Activated naive CD4-positive, alpha-beta T cell treated with anti-CD3 and anti-CD28 coated beads, Interleukin-2, amount 10 ng/mL, durations not matched to agents 7 days and 5 days (primary cell): ENCODE results near the gene DZIP3.
"Not testable (repeated sequence)": the region's sequence is repeated elsewhere in the genome, so short reads cannot be mapped to it uniquely, and the experiment has no call there.

ENCODE experiments used
- CTCF ChIA-PET: fragments of 350-600 bp; sonication (Branson Sonifier 250); formaldehyde crosslinking; loops from one replicate; lab custom pipeline; 2021; ENCODE audit warnings: antibody characterized with exemption; lab: Charles Lee
- DNase-seq: peaks from one replicate; pipeline ENCODE4 v3.0.0-alpha.2; 2020
- H3K27ac Mint-ChIP-seq: one replicate; pipeline ENCODE4 v1.8.0; 2021; ENCODE audit warnings: mild to moderate bottlenecking, moderate library complexity, mixed read lengths
- H3K27me3 Mint-ChIP-seq: one replicate; pipeline ENCODE4 v1.8.0; 2021; ENCODE audit warnings: mild to moderate bottlenecking, mixed read lengths
- H3K36me3 Mint-ChIP-seq: one replicate; pipeline ENCODE4 v1.8.0; 2021; ENCODE audit warnings: mixed read lengths
- H3K4me1 Mint-ChIP-seq: one replicate; pipeline ENCODE4 v1.8.0; 2021; ENCODE audit warnings: mixed read lengths
- H3K4me3 Mint-ChIP-seq: one replicate; pipeline ENCODE4 v1.8.0; 2021; ENCODE audit warnings: mild to moderate bottlenecking, moderate library complexity, mixed read lengths
- H3K9me3 Mint-ChIP-seq: one replicate; pipeline ENCODE4 v1.8.0; 2021; ENCODE audit warnings: mixed read lengths

Gene DZIP3

GRCh38 chr3:108673988-108674661, 84.6 kb downstream of the DZIP3 start:
- Mint-ChIP-seq H3K4me3 (no peak overlapping the region), H3K27ac (no peak overlapping the region), H3K27me3 (no peaks in the 10 kb centered on the region), H3K36me3 (peaks cover 10% of the 10 kb centered on the region), H3K4me1 (peaks cover 4% of the 10 kb centered on the region), H3K9me3 (no peaks in the 10 kb centered on the region)
- DNase-seq, result no peak
- CTCF ChIA-PET, result interaction anchor here (0.8 to 0.9 kb wide), 2 partner anchors 11 to 240 kb away, joined by 3 to 5 read pairs; no protein-coding TSS in a partner anchor

DNA sequence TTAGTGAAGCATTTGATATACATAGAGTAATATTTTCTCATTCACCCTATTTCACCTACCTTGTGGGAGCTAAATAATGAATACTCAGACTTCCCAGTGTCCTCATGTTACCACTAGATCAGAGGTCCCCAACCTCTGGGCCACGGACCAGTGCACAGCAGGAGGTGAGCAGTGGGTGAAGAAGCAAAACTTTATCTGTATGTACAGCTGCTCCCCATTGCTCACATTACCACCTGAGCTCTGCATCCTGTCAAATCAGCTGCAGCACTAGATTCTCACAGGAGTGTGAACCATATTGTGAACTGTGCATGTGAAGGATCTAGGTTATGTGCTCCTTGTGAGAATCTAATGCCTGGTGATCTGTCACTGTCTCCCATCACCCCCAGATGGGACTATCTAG, 88.3 kb downstream of the DZIP3 start:
- no peaks in the 10 kb centered on the region for H3K9me3 Mint-ChIP-seq
- H3K4me3 Mint-ChIP-seq, result no peak overlapping the region
- CTCF ChIA-PET, result no interaction called here
- peaks cover 9% of the 10 kb centered on the region for H3K36me3 Mint-ChIP-seq
- DNase-seq, result no peak
- no peak overlapping the region for H3K27ac Mint-ChIP-seq
- no peaks in the 10 kb centered on the region for H3K27me3 Mint-ChIP-seq
- H3K4me1 Mint-ChIP-seq, result peaks cover 4% of the 10 kb centered on the region

DNA sequence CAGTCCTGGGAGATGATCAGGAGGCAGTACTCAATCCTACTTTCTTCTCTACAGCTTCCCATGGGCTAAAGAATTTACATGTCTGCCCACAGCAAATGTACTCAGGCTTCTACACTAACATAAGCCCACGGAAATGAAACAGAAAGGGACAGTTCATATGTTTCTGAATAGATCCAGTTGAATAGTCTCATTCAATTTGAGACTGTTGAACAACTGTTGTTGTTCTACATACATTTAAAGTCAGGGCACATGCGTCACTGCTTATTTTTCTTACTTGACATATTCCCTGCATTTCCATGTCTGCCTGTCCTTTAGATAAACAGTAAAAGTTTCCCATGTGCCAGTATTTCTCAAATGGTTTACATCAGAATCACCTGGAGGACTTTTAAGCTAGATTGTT, 102.8 kb downstream of the DZIP3 start:
- CTCF ChIA-PET, H3K9me3 Mint-ChIP-seq, H3K4me1 Mint-ChIP-seq, DNase-seq, H3K27me3 Mint-ChIP-seq, H3K27ac Mint-ChIP-seq, H3K4me3 Mint-ChIP-seq: not testable (repeated sequence)
- peaks cover 32% of the 10 kb centered on the region for H3K36me3 Mint-ChIP-seq

GRCh38 chr3:108698461-108698860, 108.9 kb downstream of the DZIP3 start:
- CTCF ChIA-PET, result no interaction called here
- Mint-ChIP-seq H3K36me3 (peaks cover 7% of the 10 kb centered on the region), H3K9me3 (peaks cover 8% of the 10 kb centered on the region), H3K4me3 (no peak overlapping the region), H3K27ac (no peak overlapping the region), H3K4me1 (no peaks in the 10 kb centered on the region), H3K27me3 (peaks cover under 1% of the 10 kb centered on the region)
- no peak for DNase-seq

DNA sequence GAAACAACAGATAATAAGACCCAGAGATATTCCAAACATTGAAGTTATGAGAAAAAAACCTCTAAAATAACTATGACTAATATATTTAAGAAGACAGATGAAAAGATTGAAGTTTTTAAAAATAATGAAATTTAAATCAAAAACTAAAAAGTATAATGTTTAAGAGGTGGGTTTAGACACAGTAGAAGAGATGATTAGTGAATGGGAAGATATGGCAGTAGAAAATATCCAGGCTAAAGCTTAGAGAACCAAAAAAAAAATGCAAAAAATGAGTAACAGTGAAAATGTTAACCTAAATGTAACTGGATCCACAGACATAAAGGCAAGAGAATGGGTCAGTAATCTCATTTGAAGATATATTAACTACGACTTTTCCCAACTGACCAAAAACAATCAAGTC, 115.5 kb downstream of the DZIP3 start:
- H3K4me1 Mint-ChIP-seq, result no peaks in the 10 kb centered on the region
- peaks cover 7% of the 10 kb centered on the region for H3K27me3 Mint-ChIP-seq
- peaks cover 17% of the 10 kb centered on the region for H3K9me3 Mint-ChIP-seq
- H3K4me3 Mint-ChIP-seq, result no peak overlapping the region
- H3K27ac Mint-ChIP-seq, result no peak overlapping the region
- DNase-seq, result no peak
- CTCF ChIA-PET, result no interaction called here
- H3K36me3 Mint-ChIP-seq, result no peaks in the 10 kb centered on the region

DNA sequence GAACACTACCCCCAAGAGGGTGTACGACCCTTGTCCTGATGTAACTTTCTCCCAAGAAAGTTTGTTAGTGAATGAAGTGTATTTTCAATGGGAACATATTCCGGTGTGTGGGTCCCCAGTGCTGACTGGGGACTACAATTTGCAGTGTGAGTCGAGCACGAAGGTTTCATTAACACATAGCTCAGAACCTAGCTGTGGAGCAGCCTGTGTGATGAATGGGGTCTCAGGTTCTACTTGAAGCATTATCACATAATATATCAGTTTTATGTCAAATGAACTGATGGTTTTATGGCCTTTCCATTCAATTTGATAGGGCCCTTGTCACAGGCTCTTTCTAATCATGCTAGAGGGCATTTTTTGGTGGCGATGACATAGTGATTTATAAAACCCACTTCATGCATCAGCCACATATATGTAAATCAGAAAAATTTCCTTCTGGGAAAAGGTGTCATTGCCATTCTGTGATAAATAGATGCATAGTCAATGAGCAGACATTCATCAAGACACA, 123.5 kb downstream of the DZIP3 start:
- H3K4me3 Mint-ChIP-seq, result no peak overlapping the region
- no peak for DNase-seq
- H3K27ac Mint-ChIP-seq, result no peak overlapping the region
- CTCF ChIA-PET, result no interaction called here
- no peaks in the 10 kb centered on the region for H3K9me3 Mint-ChIP-seq
- H3K36me3 Mint-ChIP-seq, result no peaks in the 10 kb centered on the region
- H3K27me3 Mint-ChIP-seq, result peaks cover 7% of the 10 kb centered on the region
- H3K4me1 Mint-ChIP-seq, result no peaks in the 10 kb centered on the region

- no peaks in the 10 kb centered on the region for H3K36me3 Mint-ChIP-seq
- CTCF ChIA-PET, result no interaction called here
- H3K9me3 Mint-ChIP-seq, result no peaks in the 10 kb centered on the region
- H3K4me1 Mint-ChIP-seq, result no peaks in the 10 kb centered on the region
- H3K4me3 Mint-ChIP-seq, result no peak overlapping the region
- no peak overlapping the region for H3K27ac Mint-ChIP-seq
- no peak for DNase-seq
- H3K27me3 Mint-ChIP-seq, result peaks cover 7% of the 10 kb centered on the region
Measured at GRCh38 chr3:108713816-108714215, 124.3 kb downstream of the DZIP3 start.

DNA sequence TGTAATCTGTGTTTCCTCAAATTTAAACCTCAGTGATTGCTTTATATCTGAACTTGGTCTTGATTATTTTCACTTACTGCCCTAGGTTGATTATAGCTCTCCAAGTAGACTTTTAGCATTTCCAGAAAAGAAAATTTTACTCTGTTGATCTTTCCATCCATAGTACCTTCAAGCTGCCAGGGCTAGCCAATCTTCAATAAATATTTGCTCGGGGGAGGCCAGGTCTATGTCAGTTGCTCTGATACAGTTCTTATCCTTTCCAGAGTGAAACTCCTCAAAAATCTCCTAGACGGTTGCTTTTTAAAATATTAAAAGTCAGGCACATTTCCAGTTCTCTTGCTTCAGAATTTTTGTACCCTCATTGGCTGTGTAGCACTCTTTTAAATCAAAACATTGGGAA, 128.9 kb downstream of the DZIP3 start:
- H3K27me3 Mint-ChIP-seq, result peaks cover 7% of the 10 kb centered on the region
- DNase-seq, result no peak
- CTCF ChIA-PET, result no interaction called here
- no peak overlapping the region for H3K27ac Mint-ChIP-seq
- H3K36me3 Mint-ChIP-seq, result no peaks in the 10 kb centered on the region
- H3K4me1 Mint-ChIP-seq, result no peaks in the 10 kb centered on the region
- no peak overlapping the region for H3K4me3 Mint-ChIP-seq
- peaks cover 9% of the 10 kb centered on the region for H3K9me3 Mint-ChIP-seq

GRCh38 chr3:108719178-108719806, 129.8 kb downstream of the DZIP3 start:
- CTCF ChIA-PET, result interaction anchor here (0.6 kb wide), 1 partner anchor 42 kb away, joined by 3 read pairs; no protein-coding TSS in a partner anchor

GRCh38 chr3:108722724-108723123, 133.2 kb downstream of the DZIP3 start:
- CTCF ChIA-PET, result interaction anchor here (0.6 kb wide), 1 partner anchor 34 kb away, joined by 3 read pairs; no protein-coding TSS in a partner anchor
- Mint-ChIP-seq H3K4me1 (no peaks in the 10 kb centered on the region), H3K4me3 (no peak overlapping the region), H3K27me3 (no peaks in the 10 kb centered on the region), H3K27ac (no peak overlapping the region), H3K9me3 (peaks cover 15% of the 10 kb centered on the region), H3K36me3 (no peaks in the 10 kb centered on the region)
- no peak for DNase-seq

More at GRCh38 chr3:108719178-108719806, 129.8 kb downstream of the DZIP3 start:
- H3K4me1 Mint-ChIP-seq, result no peaks in the 10 kb centered on the region
- peaks cover 14% of the 10 kb centered on the region for H3K9me3 Mint-ChIP-seq
- no peak overlapping the region for H3K4me3 Mint-ChIP-seq
- no peaks in the 10 kb centered on the region for H3K36me3 Mint-ChIP-seq
- H3K27me3 Mint-ChIP-seq, result peaks cover 7% of the 10 kb centered on the region
- no peak for DNase-seq
- no peak overlapping the region for H3K27ac Mint-ChIP-seq

DNA sequence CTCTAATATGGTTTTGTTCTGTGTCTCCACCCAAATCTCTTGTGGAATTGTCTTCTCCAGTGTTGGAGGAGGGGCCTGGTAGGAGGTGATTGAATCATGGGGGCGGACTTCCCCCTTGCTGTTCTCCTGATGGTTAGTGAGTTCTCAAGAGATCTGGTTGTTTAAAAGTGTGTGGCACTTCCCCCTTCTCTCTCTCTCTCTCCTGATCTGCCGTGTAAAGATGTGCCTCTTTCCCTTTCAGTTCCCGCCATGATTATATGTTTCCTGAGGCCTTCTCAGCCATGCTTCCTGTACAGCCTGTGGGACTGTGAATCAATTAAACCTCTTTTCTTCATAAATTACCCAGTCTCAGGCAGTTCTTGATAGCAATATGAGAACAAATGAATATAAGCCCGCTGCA, 134.6 kb downstream of the DZIP3 start:
- Mint-ChIP-seq H3K9me3 (peaks cover 15% of the 10 kb centered on the region), H3K36me3 (no peaks in the 10 kb centered on the region), H3K27ac (no peak overlapping the region), H3K4me1 (no peaks in the 10 kb centered on the region), H3K4me3 (no peak overlapping the region), H3K27me3 (no peaks in the 10 kb centered on the region)
- CTCF ChIA-PET, result no interaction called here
- no peak for DNase-seq

GRCh38 chr3:108728105-108728504, 138.6 kb downstream of the DZIP3 start:
- no peak overlapping the region for H3K27ac Mint-ChIP-seq

DNA sequence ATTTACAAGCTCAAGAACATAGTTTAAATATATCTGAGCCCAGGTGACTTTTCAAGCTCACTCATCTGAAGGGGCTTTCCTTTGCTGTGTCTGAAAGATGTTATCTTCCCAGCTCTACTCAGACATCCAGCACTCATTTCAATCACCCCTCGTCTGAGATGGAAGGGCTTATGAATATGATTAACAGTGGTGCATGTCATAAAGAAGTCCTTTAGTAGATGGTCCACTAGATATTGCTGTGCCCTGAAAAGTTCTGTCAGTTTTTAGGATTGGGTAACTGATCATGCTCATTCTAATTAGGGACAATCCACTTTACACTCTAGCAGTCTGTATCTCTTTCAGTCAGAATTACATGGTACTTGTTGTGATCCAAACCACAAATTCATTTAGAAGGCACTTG, 139.4 kb downstream of the DZIP3 start:
- peaks cover 4% of the 10 kb centered on the region for H3K27me3 Mint-ChIP-seq
- CTCF ChIA-PET, result no interaction called here
- H3K4me3 Mint-ChIP-seq, result no peak overlapping the region
- no peak for DNase-seq
- no peaks in the 10 kb centered on the region for H3K4me1 Mint-ChIP-seq
- no peaks in the 10 kb centered on the region for H3K36me3 Mint-ChIP-seq
- H3K9me3 Mint-ChIP-seq, result peaks cover 4% of the 10 kb centered on the region
- H3K27ac Mint-ChIP-seq, result no peak overlapping the region

More at GRCh38 chr3:108728105-108728504, 138.6 kb downstream of the DZIP3 start:
- Mint-ChIP-seq H3K36me3 (no peaks in the 10 kb centered on the region), H3K9me3 (peaks cover 8% of the 10 kb centered on the region), H3K4me3 (no peak overlapping the region), H3K27me3 (peaks cover 4% of the 10 kb centered on the region), H3K4me1 (no peaks in the 10 kb centered on the region)
- no peak for DNase-seq
- CTCF ChIA-PET, result no interaction called here

DNA sequence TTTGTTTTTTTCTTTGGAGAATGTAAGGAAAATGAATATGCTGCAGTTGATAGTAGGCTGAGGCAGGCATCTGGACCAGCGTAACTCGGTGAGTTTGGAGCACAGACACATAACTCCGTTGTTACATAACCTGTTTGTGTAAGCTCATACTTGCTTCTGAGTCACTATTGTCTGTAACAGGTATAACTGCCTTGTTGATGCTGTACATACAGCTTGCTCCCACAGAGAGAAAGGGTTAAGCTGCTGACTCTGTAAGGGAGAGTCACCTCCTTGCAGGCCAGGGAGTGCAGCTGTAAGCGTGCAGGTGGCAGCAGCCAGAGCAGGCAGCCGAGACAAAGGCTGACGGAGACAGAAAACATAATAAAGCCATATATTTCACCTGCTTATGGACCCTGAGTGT, 147.3 kb downstream of the DZIP3 start:
- Mint-ChIP-seq H3K9me3 (no peaks in the 10 kb centered on the region), H3K4me3 (no peak overlapping the region), H3K27me3 (peaks cover 4% of the 10 kb centered on the region), H3K27ac (no peak overlapping the region), H3K36me3 (no peaks in the 10 kb centered on the region), H3K4me1 (no peaks in the 10 kb centered on the region)
- CTCF ChIA-PET, result no interaction called here
- DNase-seq, result no peak

GRCh38 chr3:108742929-108743328, 153.4 kb downstream of the DZIP3 start:
- H3K36me3 Mint-ChIP-seq, result no peaks in the 10 kb centered on the region
- H3K27me3 Mint-ChIP-seq, result no peaks in the 10 kb centered on the region
- peaks cover 2% of the 10 kb centered on the region for H3K9me3 Mint-ChIP-seq
- no peaks in the 10 kb centered on the region for H3K4me1 Mint-ChIP-seq
- CTCF ChIA-PET, result interaction anchor here (0.6 kb wide), 1 partner anchor 1644 kb away, joined by 3 read pairs; no protein-coding TSS in a partner anchor
- no peak overlapping the region for H3K4me3 Mint-ChIP-seq
- no peak for DNase-seq
- H3K27ac Mint-ChIP-seq, result no peak overlapping the region
